ENCODE results near the gene IP6K1.
A peak's percentile ranks its signal among the peaks of the same experiment; 100 is the strongest.
"Not testable (repeated sequence)": the region's sequence is repeated elsewhere in the genome, so short reads cannot be mapped to it uniquely, and the experiment has no call there.

IP6K1 gene

DNA sequence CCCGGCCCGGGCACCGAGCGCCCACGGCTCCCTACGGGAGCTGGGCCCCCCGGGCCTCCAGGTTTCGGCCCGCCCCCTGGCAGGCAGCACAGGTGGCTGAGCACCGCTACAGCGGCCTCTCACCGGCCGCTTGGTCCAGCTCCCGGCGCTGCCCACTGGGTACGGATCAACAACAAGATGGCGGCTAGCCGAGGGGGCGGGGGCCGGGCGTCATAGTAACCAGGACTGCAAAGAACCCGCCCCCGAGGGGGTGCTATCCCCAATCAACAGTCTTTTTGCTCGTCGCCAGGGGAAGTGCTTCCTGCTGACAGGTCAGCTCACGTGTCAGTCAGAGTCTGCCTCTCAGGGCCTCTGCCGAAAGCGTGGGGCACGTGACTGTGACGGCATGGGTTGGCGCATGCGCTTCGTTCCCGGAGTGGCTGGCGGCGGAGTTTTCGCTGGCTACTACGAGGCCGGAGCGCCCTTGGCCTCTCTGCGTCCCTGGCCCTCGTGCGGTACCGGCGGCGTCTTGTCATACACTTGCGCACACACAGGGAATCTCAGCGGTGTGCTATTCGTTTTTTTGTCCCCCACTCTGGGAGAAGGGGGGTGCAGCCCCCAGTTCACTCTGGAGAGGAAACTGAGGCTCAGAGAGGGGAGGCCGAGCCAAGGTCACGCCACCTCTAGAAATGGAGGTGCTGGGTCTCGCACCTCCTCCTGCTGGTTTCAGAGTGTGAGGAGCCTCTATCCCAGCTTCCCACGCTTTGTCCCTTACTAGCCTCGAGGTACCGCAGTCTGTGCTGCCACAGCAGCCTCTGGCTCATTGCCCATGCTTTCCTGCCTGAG is at the start of gene IP6K1:
Gene IP6K1, minus strand, starts transcription at position 186 of the 825 bp plus-strand sequence. CDS start 38,502 bp downstream, outside the sequence.
- peak within 1 kb of the TSS; percentile 88 for H3K4me3 ChIP-seq (replicated peaks; ENCODE audit: low read depth, low read length)
- DNase-seq (ENCODE audit: low read depth) = peak; percentile 100
- TF ChIP-seq, protein P1, sequence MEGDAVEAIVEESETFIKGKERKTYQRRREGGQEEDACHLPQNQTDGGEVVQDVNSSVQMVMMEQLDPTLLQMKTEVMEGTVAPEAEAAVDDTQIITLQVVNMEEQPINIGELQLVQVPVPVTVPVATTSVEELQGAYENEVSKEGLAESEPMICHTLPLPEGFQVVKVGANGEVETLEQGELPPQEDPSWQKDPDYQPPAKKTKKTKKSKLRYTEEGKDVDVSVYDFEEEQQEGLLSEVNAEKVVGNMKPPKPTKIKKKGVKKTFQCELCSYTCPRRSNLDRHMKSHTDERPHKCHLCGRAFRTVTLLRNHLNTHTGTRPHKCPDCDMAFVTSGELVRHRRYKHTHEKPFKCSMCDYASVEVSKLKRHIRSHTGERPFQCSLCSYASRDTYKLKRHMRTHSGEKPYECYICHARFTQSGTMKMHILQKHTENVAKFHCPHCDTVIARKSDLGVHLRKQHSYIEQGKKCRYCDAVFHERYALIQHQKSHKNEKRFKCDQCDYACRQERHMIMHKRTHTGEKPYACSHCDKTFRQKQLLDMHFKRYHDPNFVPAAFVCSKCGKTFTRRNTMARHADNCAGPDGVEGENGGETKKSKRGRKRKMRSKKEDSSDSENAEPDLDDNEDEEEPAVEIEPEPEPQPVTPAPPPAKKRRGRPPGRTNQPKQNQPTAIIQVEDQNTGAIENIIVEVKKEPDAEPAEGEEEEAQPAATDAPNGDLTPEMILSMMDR (IDR thresholded peaks at IDR 0.05; ENCODE audit: low read length, missing control alignments) = no peak

DNA sequence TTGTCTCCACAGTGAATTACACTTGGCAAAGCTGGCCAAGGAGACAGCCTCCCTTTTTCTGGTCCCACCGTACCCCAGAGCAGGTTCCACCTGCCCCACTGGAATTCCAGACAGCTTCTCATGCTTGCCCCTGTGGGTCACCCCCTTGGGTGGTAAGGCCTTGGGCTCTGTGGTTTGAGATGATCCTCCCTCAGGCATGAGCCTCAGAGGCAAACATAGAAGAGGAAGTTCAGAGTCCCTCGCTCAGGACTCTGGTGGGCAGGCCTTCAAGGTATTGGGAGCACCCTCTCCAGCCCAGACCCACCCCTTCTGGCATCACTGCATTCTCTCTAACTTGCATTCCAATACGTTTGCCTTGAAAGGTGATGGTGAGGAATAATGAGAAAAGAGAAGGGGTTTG is 45.0 kb upstream of the IP6K1 start:
- DNase-seq (ENCODE audit: low read depth) = no peak
- no peak overlapping the region for H3K4me3 ChIP-seq (replicated peaks; ENCODE audit: low read depth, low read length)
- TF ChIP-seq, protein P1 (IDR thresholded peaks at IDR 0.05; ENCODE audit: low read length, missing control alignments) = no peak

DNA sequence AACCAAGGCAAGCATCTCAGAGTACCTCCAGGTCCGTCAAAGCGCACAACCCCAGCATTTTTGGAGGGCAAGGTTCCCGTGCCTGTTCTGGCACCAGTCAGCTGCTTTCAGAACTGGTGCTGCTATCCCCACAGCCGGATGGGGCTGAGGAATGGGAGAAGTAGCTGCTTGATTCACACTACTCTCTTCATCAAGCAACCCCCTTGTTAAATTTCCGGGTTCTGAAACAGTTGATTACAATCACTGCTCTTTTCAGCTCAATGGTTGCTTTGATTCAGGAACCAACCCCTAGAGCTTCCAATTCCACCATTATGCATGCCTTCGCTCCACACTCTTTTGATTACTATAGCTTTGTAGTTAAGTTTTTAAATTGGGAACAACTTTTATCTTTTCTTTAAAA is 39.7 kb upstream of the IP6K1 start:
- H3K4me3 ChIP-seq (replicated peaks; ENCODE audit: low read depth, low read length) = no peak overlapping the region
- TF ChIP-seq, protein P1 (IDR thresholded peaks at IDR 0.05; ENCODE audit: low read length, missing control alignments) = no peak
- no peak for DNase-seq (ENCODE audit: low read depth)

DNA sequence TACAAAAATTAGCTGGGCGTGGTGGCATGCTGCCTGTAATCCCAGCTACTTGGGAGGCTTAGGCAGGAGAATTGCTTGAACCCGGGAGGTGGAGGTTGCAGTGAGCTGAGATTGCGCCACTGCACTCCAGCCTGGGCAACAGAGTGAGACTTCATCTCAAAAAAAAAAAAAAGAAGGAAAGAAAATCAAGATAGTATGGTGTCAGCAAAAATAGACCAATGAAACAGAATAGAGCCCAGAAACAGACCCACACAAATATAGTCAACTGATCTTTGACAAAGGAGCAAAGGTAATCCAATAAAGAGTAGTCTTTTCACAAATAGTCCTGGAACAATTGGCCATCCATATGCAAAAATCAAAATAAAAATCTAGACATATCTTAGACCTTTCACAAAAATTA is 36.8 kb upstream of the IP6K1 start:
- not testable (repeated sequence) for DNase-seq (ENCODE audit: low read depth); H3K4me3 ChIP-seq (replicated peaks; ENCODE audit: low read depth, low read length)

DNA sequence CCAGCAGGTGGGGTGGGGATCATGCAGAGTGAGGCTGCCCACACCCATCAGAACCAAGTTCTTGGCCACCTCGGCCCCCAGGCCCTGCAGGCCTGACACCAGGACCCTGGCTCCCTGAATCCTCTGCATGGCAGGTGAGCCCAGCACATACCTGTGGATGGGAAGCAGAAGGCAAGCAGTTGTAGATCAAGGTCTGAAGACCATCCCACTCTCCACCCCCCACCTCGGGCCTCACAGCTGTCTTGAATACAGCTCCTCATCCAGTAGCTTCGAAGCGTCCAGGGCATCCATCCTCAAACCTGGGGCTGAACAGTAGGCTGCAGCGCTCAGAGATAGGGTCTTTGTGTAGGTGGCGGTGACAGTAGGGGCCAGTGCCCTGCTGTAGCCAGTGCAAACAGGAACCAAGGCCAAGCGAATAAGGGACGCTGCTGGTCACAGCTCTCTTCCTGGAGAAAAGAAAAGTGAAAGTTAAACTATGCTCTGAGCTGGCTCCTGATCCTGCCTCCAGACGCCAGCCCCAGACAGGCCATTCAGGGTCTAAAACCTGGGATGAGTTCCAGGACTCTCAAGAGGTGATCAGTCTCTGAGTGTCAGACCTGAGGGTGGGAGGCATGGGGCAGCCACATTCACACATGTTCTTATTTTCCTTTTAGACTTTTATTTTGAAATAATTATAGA is 27.3 kb upstream of the IP6K1 start, which contains the start of gene UBA7:
Gene UBA7, minus strand, starts transcription at position 457 of the 678 bp plus-strand sequence. Its CDS starts 166 bp downstream, at position 291.
- peak; percentile 79 for DNase-seq (ENCODE audit: low read depth)
- peak within 1 kb of the TSS; percentile 65 for H3K4me3 ChIP-seq (replicated peaks; ENCODE audit: low read depth, low read length)
- TF ChIP-seq, protein P1 (IDR thresholded peaks at IDR 0.05; ENCODE audit: low read length, missing control alignments) = no peak

DNA sequence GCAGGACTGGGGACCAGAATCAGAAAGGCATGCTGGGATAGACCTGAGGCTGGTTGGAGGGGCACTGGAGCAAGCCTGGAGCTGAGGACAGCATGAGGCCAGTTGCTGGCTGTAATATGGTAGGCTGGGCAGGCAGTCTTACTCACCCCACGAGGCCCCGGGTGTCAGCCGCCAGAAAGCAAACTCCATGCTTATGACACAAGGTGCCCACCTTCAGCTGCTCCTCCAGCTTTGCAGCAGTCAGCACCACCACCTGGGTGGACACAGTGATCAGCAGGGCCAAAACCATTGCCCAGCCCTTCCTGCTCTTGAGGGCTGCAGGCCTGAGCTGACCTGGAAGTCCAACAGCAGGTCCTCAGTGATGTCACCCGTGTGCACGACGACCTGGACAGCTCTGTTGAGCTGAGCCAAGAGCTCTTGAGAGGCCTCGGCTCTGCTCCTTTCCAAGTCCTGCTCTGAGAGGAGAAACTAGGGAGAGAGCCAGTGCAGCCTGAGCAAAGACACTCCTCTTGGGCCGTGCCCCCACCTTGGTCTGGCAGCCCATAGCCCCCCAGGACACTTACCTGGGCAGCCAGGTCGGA is 26.7 kb upstream of the IP6K1 start:
- peak overlapping the region; percentile 65 for H3K4me3 ChIP-seq (replicated peaks; ENCODE audit: low read depth, low read length)
- no peak for DNase-seq (ENCODE audit: low read depth)
- TF ChIP-seq, protein P1 (IDR thresholded peaks at IDR 0.05; ENCODE audit: low read length, missing control alignments) = no peak
